ENCODE measurements around the gene SCGB1C2. TPM values are rescaled to one million over a fixed set of nuclear protein-coding genes. Genes with fewer than 3 reads are reported as not detected.

SCGB1C2 gene
- total RNA-seq, 3 donors from 2014 or later = not detected

- H3K36me3 ChIP-seq = no peaks in the 10 kb centered on the region
- H3K27me3 ChIP-seq = no peaks in the 10 kb centered on the region
- intact Hi-C loops (cut with DNase I; ENCODE audit: low total_unique reads) = no loop called here
- no peak overlapping the region for H3K4me3 ChIP-seq
- TF ChIP-seq CTCF (IDR thresholded peaks at IDR 0.05) (no peak), POLR2AphosphoS5 (IDR thresholded peaks at IDR 0.05) (no peak), POLR2A (IDR thresholded peaks at IDR 0.05) (no peak)
- no peaks in the 10 kb centered on the region for H3K4me1 ChIP-seq
- no peak overlapping the region for H3K27ac ChIP-seq
- no peaks in the 10 kb centered on the region for H3K9me3 ChIP-seq
- peak in 1 of 2 donors; percentile 46 for DNase-seq (ENCODE audit: low spot score in 2 of 2)
These were observed 8.5 kb downstream of the SCGB1C2 start for GRCh38 chr17:145671-146541.

GRCh38 chr17:146546-146945 is 9.2 kb downstream of the SCGB1C2 start:
- Histone ChIP-seq H3K4me1 (no peaks in the 10 kb centered on the region), H3K27ac (no peak overlapping the region), H3K27me3 (no peaks in the 10 kb centered on the region), H3K9me3 (no peaks in the 10 kb centered on the region), H3K4me3 (no peak overlapping the region), H3K36me3 (no peaks in the 10 kb centered on the region)
- DNase-seq (ENCODE audit: low spot score in 2 of 2) = peak in 1 of 2 donors; percentile 22
- TF ChIP-seq POLR2AphosphoS5 (IDR thresholded peaks at IDR 0.05) (no peak), POLR2A (IDR thresholded peaks at IDR 0.05) (no peak), CTCF (IDR thresholded peaks at IDR 0.05) (no peak)
- intact Hi-C loops (cut with DNase I; ENCODE audit: low total_unique reads) = no loop called here

- TF ChIP-seq POLR2AphosphoS5 (IDR thresholded peaks at IDR 0.05) (no peak), CTCF (IDR thresholded peaks at IDR 0.05) (no peak), POLR2A (IDR thresholded peaks at IDR 0.05) (no peak)
- Histone ChIP-seq H3K9me3 (no peaks in the 10 kb centered on the region), H3K27ac (no peak overlapping the region), H3K4me3 (no peak overlapping the region), H3K36me3 (no peaks in the 10 kb centered on the region), H3K27me3 (no peaks in the 10 kb centered on the region), H3K4me1 (no peaks in the 10 kb centered on the region)
- intact Hi-C loops (cut with DNase I; ENCODE audit: low total_unique reads) = no loop called here
- peak in 1 of 2 donors; percentile 48 for DNase-seq (ENCODE audit: low spot score in 2 of 2)
These were observed 9.8 kb downstream of the SCGB1C2 start for GRCh38 chr17:146983-147761.

GRCh38 chr17:147796-148740 is 10.7 kb downstream of the SCGB1C2 start:
- peak in 1 of 2 donors; percentile 42 for DNase-seq (ENCODE audit: low spot score in 2 of 2)
- no peaks in the 10 kb centered on the region for H3K36me3 ChIP-seq
- H3K27me3 ChIP-seq = no peaks in the 10 kb centered on the region
- no peak for TF ChIP-seq CTCF (IDR thresholded peaks at IDR 0.05)
- no peak for TF ChIP-seq POLR2AphosphoS5 (IDR thresholded peaks at IDR 0.05)
- TF ChIP-seq POLR2A (IDR thresholded peaks at IDR 0.05) = no peak
- H3K4me1 ChIP-seq = no peaks in the 10 kb centered on the region
- no peak overlapping the region for H3K27ac ChIP-seq
- no peak overlapping the region for H3K4me3 ChIP-seq
- intact Hi-C loops (cut with DNase I; ENCODE audit: low total_unique reads) = no loop called here
- H3K9me3 ChIP-seq = no peaks in the 10 kb centered on the region
